Activated effector memory CD4-positive, alpha-beta T cell treated with Interleukin-2 at 50 U/mL for 16 hours (primary cell): ENCODE data around the gene INKA2.
"Not testable (repeated sequence)": the region's sequence is repeated elsewhere in the genome, so short reads cannot be mapped to it uniquely, and the experiment has no call there.

ENCODE experiments used
- DNase-seq: peaks from one replicate; pipeline ENCODE4 v3.0.0-alpha.2; 2020

The INKA2 gene

GRCh38 chr1:111749628-111750027 lies 10.4 kb upstream of the INKA2 start:
- no peak for DNase-seq

- no peak for DNase-seq
Measured at GRCh38 chr1:111747947-111748346, 8.8 kb upstream of the INKA2 start.

DNA sequence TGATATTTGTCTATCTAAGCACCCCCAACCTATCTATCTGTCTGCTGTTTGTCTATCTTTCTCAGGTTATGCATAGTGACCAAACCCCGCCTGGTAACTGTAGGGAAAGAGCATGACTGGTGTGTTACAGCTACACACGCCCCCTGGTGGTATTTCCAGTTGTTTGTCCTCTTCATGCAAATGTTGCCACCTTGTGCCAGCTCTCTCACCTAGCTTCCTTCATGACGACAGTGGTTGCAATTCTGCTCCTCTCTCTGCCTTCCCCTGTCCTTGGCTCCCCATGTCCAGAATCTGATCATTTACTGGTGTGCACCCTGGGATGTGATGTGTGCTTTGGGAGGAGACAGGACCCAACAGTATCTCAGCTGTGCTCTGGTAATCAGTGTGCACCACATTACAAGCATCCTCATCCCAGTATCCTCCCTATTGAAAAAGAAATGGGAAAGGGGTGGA lies 8.1 kb upstream of the INKA2 start:
- DNase-seq: peak; percentile 18

DNA sequence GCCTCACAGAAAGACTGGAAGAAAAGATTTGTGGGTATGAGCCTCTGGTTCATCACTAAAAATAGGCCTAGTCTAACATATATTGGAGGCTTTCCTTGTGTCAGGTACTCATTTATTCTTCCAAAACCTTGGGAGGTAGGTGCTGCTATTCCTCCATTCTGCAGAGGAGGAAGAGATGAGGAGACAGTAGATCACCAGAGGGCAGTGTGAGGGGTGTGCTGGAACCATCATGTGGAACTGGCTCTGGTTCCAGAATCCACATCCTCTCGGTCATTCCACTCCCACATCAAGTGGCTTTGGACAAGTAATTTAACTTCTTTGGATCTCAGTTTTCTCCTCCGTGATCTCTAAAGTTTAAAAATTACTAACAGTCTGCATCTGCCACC lies 7.4 kb upstream of the INKA2 start:
- DNase-seq: no peak

- no peak for DNase-seq
Measured at GRCh38 chr1:111745675-111746613, 6.7 kb upstream of the INKA2 start.

DNA sequence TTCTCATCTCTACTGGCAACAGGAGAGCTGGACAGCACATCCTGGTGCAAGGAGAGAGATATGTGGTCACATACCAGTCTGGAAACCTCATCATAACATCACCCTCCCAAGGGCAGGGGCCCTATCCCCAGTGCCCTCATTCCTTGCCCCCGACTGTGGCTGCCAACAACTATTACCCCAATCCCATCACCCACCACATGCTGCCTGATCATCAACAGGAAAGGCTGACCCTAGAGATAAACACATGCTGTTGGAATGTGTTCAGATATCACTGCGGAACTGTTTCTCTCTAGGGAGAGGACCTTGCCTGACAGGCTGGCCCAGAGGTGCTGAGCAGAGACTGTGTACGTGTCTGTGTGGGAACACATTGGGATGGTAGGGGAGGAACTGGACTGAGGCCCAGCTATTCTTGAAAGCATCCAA lies 4.5 kb upstream of the INKA2 start:
- no peak for DNase-seq

GRCh38 chr1:111742938-111743549 lies 3.8 kb upstream of the INKA2 start:
- no peak for DNase-seq

- not testable (repeated sequence) for DNase-seq
Measured at GRCh38 chr1:111742292-111742691, 3.1 kb upstream of the INKA2 start.

DNA sequence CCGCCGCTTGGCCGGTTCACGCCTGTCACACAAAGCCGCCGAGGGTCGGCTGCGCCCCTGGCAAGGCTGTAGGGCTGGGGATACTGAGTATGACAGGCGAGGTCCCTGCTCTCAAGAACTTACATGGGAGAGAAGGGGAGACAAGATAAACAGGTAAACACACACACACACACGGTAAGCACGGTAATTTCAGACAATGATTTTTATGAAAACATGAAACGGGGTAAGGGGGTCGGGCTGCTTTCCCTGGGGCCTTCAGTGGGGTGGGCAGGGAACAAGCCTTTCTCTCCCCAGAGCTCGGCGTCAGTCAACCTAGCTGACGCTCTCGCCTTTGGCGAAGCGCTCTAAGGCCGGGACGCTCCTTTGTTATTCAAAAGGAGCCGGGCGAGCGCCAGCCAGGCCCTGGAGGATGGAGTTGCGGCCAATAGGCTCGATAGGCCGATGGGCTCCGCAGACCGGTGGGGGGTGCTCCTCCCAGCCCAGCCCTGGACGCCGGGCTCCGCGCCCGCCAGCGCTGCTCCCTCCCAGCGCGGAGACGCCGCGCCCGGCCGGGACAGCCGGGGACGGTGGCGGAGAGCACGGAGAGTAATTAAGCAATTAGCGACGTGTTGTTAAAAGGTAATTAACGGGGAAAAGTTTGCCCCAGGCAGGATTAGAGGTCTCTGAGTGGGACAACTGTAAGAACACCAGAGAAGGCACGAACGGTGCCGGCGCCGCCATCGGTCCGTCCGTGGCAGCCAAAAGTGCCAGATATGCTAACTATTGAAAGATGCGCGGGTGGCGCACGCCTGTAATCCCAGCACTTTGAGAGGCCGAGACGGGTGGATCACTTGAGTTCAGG lies 950 bp upstream of the INKA2 start:
- DNase-seq: no peak

DNA sequence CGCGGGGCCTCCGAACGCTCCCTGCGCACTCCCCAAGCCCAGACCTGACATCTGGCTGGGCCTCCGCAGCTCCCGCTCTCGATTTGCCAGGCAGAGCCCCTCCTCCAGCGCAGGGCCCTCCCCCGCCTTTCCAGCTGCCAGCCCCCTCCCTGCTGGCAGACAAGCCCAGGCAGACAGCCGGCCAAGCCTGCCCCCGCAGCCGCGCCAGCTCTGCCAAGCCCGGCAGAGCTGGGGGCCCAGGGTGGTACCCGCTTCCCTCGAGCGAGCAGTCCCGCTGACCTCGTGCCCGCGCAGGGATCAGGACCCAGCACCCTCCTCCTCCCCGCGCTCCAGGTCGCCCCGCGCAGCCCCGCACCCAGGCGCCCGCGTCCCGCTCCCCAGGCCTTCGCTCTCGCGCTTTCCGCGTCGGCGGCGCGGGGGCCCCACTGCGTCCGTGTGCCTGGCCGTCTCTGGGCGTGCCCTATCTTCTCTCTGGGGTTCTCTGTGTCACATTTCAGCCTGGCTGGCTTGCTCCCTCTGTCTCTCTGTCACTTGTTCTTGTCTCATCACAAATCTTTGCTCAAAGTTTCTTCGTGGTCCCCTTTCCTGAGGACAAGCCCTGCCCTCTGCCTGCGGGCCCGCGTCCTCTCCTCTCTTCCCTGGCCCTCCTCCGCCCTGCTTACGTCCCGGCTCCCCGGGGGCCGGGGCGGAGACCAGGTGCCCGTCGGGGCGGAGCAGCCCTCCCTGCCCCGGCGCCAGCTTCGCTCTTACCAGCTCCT lies 580 bp downstream of the INKA2 start:
- peak; percentile 23 for DNase-seq

DNA sequence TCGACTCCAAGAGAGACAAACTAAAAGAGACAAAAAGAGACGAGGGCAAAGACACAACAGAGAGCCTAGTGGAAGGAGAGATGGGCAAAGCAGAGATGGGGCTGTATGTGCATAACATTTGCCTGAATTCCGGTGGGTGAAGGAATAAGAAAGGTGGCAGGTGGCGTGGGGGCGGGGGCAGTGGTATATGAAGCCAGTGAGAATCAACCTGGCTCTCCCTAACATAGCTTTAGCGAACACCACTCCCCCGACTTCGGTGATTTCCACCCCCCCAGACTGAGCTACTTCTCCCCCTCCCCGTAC lies 1.1 kb downstream of the INKA2 start:
- no peak for DNase-seq

- DNase-seq: no peak
Measured at GRCh38 chr1:111737216-111738132, 1.7 kb downstream of the INKA2 start.

DNA sequence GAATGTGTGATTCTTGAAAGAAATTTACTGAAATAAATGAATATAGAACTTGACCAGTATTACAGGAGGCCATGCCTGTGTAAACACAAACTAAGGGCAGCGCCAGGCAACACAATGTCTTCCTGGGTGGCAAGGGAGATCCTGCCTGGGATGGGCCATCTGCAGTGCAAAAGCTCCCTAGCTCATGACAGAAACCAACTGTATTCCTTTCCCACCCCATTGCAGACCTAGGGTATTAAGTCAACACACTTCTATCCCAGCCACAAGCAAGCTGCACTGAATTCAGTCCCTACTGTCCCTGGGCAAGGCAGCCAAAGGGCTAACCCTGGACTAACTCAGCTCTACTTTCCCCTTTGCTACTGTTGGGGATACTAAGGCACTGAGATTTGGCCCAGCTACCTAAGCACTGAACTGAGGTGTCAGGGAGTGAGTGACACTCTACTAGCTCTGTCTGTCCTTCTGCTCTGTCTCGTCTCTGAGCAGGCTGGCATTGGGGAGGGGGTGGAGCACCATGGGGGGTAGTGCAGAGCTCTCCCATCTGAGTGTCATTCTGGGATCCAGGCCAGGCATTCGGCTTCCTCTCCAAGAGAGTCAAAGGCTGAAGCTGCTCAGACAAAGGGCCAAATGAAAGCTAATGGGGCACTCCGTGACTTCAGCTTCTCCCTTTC lies 2.5 kb downstream of the INKA2 start:
- DNase-seq: no peak

- DNase-seq: no peak
Measured at GRCh38 chr1:111735858-111736544, 3.2 kb downstream of the INKA2 start.

DNA sequence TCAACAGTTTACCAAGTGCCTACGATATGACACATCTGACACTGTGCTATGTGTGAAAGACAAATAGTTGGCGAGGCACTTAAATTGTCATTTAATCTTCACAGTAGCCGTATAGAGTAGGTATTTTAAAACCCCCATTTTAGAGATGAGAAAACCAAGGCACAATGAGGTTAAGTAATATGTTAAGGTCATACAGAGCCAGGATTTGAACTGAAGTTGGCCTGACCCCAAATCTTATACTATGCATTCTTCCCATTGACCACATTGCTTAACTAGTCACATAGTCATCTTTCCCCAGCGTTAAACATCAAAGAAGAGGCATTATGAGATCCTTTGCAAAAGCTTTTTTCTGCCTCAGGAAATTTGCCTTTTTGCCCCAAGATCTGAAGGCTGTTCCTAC lies 3.9 kb downstream of the INKA2 start:
- DNase-seq: no peak

DNA sequence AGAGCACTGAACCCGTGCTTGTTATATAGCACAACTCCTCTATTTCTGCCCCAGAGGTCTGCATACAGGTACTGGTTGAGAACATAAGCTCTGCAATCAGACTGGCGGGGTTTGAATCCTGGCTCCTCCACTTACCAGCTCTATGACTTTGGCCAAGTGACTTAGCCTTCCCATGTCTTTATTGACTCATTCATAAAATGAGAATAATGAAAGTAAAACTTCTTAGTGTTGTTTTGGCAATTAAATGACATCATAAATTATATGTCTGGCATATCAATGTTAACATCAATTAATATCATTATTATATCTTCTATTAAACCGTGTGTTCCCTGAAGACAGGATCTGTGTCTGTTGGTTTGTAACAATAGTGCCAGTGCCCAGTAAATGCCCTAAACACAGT lies 4.3 kb downstream of the INKA2 start:
- no peak for DNase-seq

DNA sequence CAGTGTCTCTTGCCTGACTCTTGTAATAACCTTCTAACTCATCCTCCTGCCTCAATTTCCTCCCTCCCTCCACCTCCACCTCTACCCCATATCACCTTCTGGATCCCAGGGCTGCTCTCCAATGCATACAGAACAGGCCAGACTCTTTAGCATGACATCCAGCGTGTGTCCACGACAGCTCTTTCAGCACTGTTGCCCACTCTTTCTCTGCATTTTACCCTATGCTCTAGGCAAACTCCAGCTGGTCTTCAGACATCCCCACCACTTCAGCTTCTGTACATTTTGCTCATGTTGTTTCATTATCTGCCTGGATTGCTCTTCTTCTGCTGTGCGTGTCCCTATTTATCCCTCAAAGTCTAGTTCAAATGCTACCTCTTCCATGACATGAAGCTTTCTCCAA lies 4.8 kb downstream of the INKA2 start:
- no peak for DNase-seq

DNA sequence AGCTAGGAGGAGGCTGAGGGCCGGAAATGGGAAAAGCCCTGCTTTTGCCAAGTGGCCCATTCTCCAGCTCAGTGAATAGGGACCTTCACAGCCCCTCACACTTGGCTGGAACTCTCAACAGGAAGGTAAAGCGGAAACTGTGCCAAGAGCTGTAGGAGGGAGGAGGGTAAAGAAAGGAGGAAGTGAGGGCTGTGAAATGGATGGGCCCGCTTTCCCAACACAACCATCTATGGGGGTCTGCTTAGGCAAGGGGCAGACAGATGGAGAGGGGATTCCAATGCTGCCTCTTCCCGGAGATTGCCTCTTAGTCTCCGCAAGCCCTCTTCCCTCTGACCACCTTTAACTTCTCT lies 5.2 kb downstream of the INKA2 start:
- DNase-seq: no peak

DNA sequence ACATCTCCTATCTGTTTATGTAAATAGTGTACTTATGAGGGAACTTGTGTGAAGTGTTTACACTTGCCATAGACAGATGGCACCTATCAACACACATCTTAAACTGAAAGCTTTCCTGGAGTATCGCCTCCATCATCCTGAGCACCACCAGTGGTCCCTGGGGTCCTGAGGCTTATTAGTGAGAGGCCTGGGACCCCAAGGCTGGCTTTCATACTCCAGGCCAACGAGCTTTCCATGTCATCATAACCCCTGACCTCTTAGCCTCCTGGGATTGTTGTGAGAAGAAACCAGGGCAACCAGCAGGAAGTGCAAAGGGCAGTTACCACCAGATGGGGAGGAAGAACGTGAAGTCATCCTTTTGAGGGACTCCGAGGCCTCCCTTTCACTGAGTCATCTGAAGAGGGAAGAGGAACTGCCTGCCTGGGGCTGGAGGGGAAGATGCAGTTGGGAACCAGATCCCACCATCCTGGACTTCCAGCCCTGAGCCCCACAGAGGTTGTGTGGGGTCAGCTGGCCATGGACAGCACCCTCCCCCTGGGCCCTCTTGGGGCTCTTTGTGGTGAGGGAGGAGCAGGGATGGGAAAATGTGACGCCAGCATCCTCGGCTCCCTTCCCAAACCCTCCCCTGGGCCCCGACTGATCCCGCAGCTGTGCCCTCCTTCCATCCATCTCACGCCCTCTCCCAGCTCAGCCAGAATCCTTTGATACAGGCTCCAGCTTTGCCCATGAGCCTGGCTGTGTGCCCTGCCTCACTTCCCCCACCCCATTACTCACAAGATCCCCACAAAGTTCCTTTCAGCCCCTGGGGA lies 5.8 kb downstream of the INKA2 start:
- no peak for DNase-seq

DNA sequence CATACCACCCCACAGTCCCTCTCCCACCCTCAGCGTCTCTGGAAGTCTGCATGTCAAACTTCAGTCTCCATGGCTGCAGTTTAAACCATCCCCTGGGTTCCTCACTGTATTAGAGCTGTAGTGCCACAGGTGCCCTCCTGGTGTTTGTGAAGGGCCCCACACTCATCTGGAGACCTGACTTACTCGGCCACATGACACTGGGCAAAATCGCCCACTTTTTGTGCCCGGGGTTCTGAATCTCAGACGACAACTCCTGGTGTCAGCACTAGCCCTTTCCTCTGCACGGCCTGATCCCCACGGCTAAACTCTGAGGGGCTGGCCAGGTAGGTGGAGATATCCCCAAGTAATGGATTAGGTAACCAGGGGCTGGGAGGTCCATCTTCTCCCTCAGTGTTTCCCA lies 6.5 kb downstream of the INKA2 start:
- DNase-seq: no peak
